GM23338 (cell line): ENCODE results near the gene NHEJ1. TPM values are rescaled to one million over a fixed set of nuclear protein-coding genes. Genes with fewer than 3 reads are reported as not detected.

Source experiments
- ATAC-seq: fragments of 200-7000 bp; cut with Tn5 transposase; 3 replicates; pipeline ENCODE4 v1.9.1; 2020
- DNase-seq: peaks from one replicate; pipeline ENCODE4 v3.0.0-alpha.2; 2015; ENCODE audit warnings: low spot score
- H2AFZ ChIP-seq: fragments of 200-600 bp; sonication (generic); 2 replicates; pipeline ENCODE4 v1.8.0; 2016; ENCODE audit warnings: antibody characterized with exemption, mild to moderate bottlenecking, moderate library complexity
- H3F3A ChIP-seq: fragments of 200-600 bp; sonication (generic); replicated peaks from 2 replicates; pipeline ENCODE4 v1.8.0; 2017; ENCODE audit warnings: antibody characterized with exemption, mixed run types, low read depth
- H3K27ac ChIP-seq: fragments of 200-600 bp; sonication (generic); 2 replicates; pipeline ENCODE4 v1.6.1; 2016; ENCODE audit warnings: low read depth
- H3K27me3 ChIP-seq: fragments of 200-600 bp; sonication (generic); 2 replicates; pipeline ENCODE4 v1.8.0; 2016; ENCODE audit warnings: mild to moderate bottlenecking, mixed run types, moderate library complexity; ENCODE audit not compliant: insufficient read depth
- H3K36me3 ChIP-seq: fragments of 200-600 bp; sonication (generic); 2 replicates; pipeline ENCODE4 v1.8.0; 2016; ENCODE audit warnings: mild to moderate bottlenecking; ENCODE audit not compliant: insufficient read depth
- H3K4me1 ChIP-seq: fragments of 200-600 bp; sonication (generic); 2 replicates; pipeline ENCODE4 v1.8.0; 2016; ENCODE audit warnings: mild to moderate bottlenecking, moderate library complexity; ENCODE audit not compliant: insufficient read depth
- H3K4me2 ChIP-seq: fragments of 200-600 bp; sonication (generic); 2 replicates; pipeline ENCODE4 v1.7.1; 2017; ENCODE audit warnings: mixed run types
- H3K4me3 ChIP-seq: fragments of 200-600 bp; sonication (generic); 2 replicates; pipeline ENCODE4 v1.6.1; 2016; ENCODE audit warnings: mixed run types
- H3K79me2 ChIP-seq: fragments of 200-600 bp; sonication (generic); replicated peaks from 2 replicates; pipeline ENCODE4 v1.8.0; 2017; ENCODE audit warnings: mild to moderate bottlenecking; ENCODE audit not compliant: insufficient read depth
- H3K9me2 ChIP-seq: fragments of 200-600 bp; sonication (generic); 2 replicates; pipeline ENCODE4 v1.8.0; 2017; ENCODE audit not compliant: insufficient read depth
- H4K20me1 ChIP-seq: fragments of 200-600 bp; sonication (generic); replicated peaks from 2 replicates; pipeline ENCODE4 v1.8.0; 2017; ENCODE audit warnings: mild to moderate bottlenecking; ENCODE audit not compliant: insufficient read depth
- H3K27ac Mint-ChIP-seq: 2 replicates; pipeline ENCODE4 v1.8.0; 2020; ENCODE audit warnings: inconsistent platforms, mild to moderate bottlenecking, moderate library complexity, mixed read lengths
- H3K27me3 Mint-ChIP-seq: 3 replicates; pipeline ENCODE4 v1.8.0; 2022; ENCODE audit warnings: low read depth, mild to moderate bottlenecking, moderate library complexity, mixed read lengths, inconsistent platforms; ENCODE audit not compliant: insufficient read depth, poor library complexity
- H3K36me3 Mint-ChIP-seq: 3 replicates; pipeline ENCODE4 v1.8.0; 2021; ENCODE audit warnings: low read depth, mild to moderate bottlenecking, inconsistent platforms, moderate library complexity, mixed read lengths
- H3K4me1 Mint-ChIP-seq: 3 replicates; pipeline ENCODE4 v1.8.0; 2020; ENCODE audit warnings: mild to moderate bottlenecking, inconsistent platforms, mixed read lengths
- H3K4me3 Mint-ChIP-seq: 3 replicates; pipeline ENCODE4 v1.8.0; 2021; ENCODE audit warnings: moderate library complexity, mild to moderate bottlenecking, inconsistent platforms, mixed read lengths
- H3K9me3 Mint-ChIP-seq: 3 replicates; pipeline ENCODE4 v1.8.0; 2020; ENCODE audit warnings: moderate library complexity, mild to moderate bottlenecking, inconsistent platforms, mixed read lengths
- CREB1 ChIP-seq: fragments of 250-450 bp; sonication (Bioruptor Pico); IDR thresholded peaks from 2 replicates; pipeline ENCODE4 v1.5.0; 2020; ENCODE audit warnings: low read depth, mild to moderate bottlenecking, moderate library complexity
- EZH2 ChIP-seq: fragments of 200-600 bp; sonication (generic); IDR thresholded peaks from one replicate; pipeline ENCODE4 v1.8.0; 2017; ENCODE audit warnings: antibody characterized with exemption, mild to moderate bottlenecking, low read depth; ENCODE audit not compliant: unreplicated experiment
- EZH2phosphoT487 ChIP-seq: fragments of 200-600 bp; sonication (generic); IDR thresholded peaks from one replicate; pipeline ENCODE4 v1.8.1; 2018; ENCODE audit warnings: antibody characterized with exemption; ENCODE audit not compliant: unreplicated experiment
- JUNB ChIP-seq: IDR thresholded peaks from one replicate; pipeline ENCODE4 v1.6.1; 2016; ENCODE audit warnings: antibody characterized with exemption; ENCODE audit not compliant: unreplicated experiment
- NANOG ChIP-seq: IDR thresholded peaks from 2 replicates; pipeline ENCODE4 v1.6.1; 2016; ENCODE audit warnings: antibody characterized with exemption, borderline replicate concordance
- POLR2AphosphoS5 ChIP-seq: IDR thresholded peaks from 2 replicates; pipeline ENCODE4 v1.6.1; 2016; ENCODE audit warnings: antibody characterized with exemption, low read depth
- STAT1 ChIP-seq: IDR thresholded peaks from one replicate; pipeline ENCODE4 v1.6.1; 2016; ENCODE audit warnings: antibody characterized with exemption; ENCODE audit not compliant: unreplicated experiment
- ZNF114 ChIP-seq: fragments of 250-450 bp; sonication (Bioruptor Pico); IDR thresholded peaks from 2 replicates; pipeline ENCODE4 v1.5.0; 2020; ENCODE audit warnings: mild to moderate bottlenecking, moderate library complexity
- ZNF331 ChIP-seq: fragments of 250-450 bp; sonication (Bioruptor Pico); IDR thresholded peaks from 2 replicates; pipeline ENCODE4 v1.5.0; 2020; ENCODE audit warnings: low read depth, mild to moderate bottlenecking, moderate library complexity
- polyA plus RNA-seq: library from polyadenylated mRNA; unstranded; fragments of >200 nt; fragmentation: Nextera tagmentation; extraction: Ambion mirVana; gene quantifications from 2 replicates; pipeline ENCODE4 v1.2.1, GENCODE V29; 2016
- total RNA-seq: library from RNA; depleted of rRNA; stranded (reverse); fragments of >200 nt; shearing (Covaris generic); gene quantifications from 2 replicates; pipeline ENCODE4 v1.2.3, GENCODE V29; 2014
- TF ChIP-seq, protein P1 (sequence below): IDR thresholded peaks from 2 replicates; pipeline ENCODE4 v1.6.1; 2016; ENCODE audit warnings: antibody characterized with exemption
- TF ChIP-seq, protein P2 (sequence below): fragments of 250-450 bp; sonication (Bioruptor Pico); IDR thresholded peaks from 2 replicates; pipeline ENCODE4 v1.5.0; 2020; ENCODE audit warnings: mild to moderate bottlenecking, moderate library complexity
- TF ChIP-seq, protein P3 (sequence below): IDR thresholded peaks from one replicate; pipeline ENCODE4 v1.6.1; 2018; ENCODE audit warnings: antibody characterized with exemption; ENCODE audit not compliant: unreplicated experiment
- TF ChIP-seq, protein P4 (sequence below), 2 experiments: fragments of 200-600 bp in 1 of 2; sonication (generic) in 1 of 2; conservative IDR thresholded peaks; 2 replicates each; pipeline versions ENCODE4 v1.5.1 to v1.6.1; 2016 to 2017; ENCODE audit warnings: antibody characterized with exemption in 2 of 2, low read depth in 2 of 2, mild to moderate bottlenecking in 2 of 2, moderate library complexity in 1 of 2

Gene NHEJ1
- total and polyA plus RNA-seq, 2 experiments from 2014 or later: 19.6 to 30.6 TPM

DNA sequence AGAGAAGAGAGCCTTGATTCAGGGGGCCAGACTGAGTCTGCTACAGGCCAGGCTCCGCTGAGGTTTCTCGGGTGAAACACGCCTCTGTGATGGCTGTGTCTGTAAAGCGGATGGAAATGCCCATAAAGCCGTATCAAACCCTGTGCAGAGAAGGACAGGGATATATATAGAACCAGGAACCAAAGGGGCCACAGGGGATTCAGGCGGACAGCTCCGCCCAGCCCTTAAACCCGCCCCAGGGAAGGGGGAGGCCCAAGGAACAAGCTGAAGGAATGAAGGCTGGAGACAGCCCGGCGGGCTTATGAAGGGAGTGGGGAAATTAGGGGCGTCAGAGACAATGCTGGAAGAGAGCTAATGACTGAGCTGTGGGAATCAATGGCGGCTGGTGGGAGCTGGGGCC, 42.1 kb downstream of the NHEJ1 start:
- Histone ChIP-seq H3F3A (no peaks in the 10 kb centered on the region), H3K4me2 (no peak overlapping the region)
- no peaks in the 10 kb centered on the region for H3K9me3 Mint-ChIP-seq

More for the DNA sequence above, 42.1 kb downstream of the NHEJ1 start:
- DNase-seq (no peak), ATAC-seq (peak; percentile 53)
- H2AFZ ChIP-seq: no peak overlapping the region
- H3K9me2 ChIP-seq: no peaks in the 10 kb centered on the region
- H3K36me3 Mint-ChIP-seq: no peaks in the 10 kb centered on the region
- H4K20me1 ChIP-seq: no peaks in the 10 kb centered on the region; the same call in 1 of the 2 replicates
- no peak overlapping the region for H3K4me3 ChIP-seq
- H3K4me1 Mint-ChIP-seq: peaks cover 19% of the 10 kb centered on the region
- no peaks in the 10 kb centered on the region for H3K36me3 ChIP-seq
- H3K27ac ChIP-seq: no peak overlapping the region
- TF ChIP-seq, protein P1, sequence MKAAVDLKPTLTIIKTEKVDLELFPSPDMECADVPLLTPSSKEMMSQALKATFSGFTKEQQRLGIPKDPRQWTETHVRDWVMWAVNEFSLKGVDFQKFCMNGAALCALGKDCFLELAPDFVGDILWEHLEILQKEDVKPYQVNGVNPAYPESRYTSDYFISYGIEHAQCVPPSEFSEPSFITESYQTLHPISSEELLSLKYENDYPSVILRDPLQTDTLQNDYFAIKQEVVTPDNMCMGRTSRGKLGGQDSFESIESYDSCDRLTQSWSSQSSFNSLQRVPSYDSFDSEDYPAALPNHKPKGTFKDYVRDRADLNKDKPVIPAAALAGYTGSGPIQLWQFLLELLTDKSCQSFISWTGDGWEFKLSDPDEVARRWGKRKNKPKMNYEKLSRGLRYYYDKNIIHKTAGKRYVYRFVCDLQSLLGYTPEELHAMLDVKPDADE: no peak
- no peak for TF ChIP-seq NANOG
- TF ChIP-seq POLR2AphosphoS5: no peak
- TF ChIP-seq ZNF331 (CRISPR knock-in tag): no peak
- TF ChIP-seq STAT1: no peak
- TF ChIP-seq, protein P2, sequence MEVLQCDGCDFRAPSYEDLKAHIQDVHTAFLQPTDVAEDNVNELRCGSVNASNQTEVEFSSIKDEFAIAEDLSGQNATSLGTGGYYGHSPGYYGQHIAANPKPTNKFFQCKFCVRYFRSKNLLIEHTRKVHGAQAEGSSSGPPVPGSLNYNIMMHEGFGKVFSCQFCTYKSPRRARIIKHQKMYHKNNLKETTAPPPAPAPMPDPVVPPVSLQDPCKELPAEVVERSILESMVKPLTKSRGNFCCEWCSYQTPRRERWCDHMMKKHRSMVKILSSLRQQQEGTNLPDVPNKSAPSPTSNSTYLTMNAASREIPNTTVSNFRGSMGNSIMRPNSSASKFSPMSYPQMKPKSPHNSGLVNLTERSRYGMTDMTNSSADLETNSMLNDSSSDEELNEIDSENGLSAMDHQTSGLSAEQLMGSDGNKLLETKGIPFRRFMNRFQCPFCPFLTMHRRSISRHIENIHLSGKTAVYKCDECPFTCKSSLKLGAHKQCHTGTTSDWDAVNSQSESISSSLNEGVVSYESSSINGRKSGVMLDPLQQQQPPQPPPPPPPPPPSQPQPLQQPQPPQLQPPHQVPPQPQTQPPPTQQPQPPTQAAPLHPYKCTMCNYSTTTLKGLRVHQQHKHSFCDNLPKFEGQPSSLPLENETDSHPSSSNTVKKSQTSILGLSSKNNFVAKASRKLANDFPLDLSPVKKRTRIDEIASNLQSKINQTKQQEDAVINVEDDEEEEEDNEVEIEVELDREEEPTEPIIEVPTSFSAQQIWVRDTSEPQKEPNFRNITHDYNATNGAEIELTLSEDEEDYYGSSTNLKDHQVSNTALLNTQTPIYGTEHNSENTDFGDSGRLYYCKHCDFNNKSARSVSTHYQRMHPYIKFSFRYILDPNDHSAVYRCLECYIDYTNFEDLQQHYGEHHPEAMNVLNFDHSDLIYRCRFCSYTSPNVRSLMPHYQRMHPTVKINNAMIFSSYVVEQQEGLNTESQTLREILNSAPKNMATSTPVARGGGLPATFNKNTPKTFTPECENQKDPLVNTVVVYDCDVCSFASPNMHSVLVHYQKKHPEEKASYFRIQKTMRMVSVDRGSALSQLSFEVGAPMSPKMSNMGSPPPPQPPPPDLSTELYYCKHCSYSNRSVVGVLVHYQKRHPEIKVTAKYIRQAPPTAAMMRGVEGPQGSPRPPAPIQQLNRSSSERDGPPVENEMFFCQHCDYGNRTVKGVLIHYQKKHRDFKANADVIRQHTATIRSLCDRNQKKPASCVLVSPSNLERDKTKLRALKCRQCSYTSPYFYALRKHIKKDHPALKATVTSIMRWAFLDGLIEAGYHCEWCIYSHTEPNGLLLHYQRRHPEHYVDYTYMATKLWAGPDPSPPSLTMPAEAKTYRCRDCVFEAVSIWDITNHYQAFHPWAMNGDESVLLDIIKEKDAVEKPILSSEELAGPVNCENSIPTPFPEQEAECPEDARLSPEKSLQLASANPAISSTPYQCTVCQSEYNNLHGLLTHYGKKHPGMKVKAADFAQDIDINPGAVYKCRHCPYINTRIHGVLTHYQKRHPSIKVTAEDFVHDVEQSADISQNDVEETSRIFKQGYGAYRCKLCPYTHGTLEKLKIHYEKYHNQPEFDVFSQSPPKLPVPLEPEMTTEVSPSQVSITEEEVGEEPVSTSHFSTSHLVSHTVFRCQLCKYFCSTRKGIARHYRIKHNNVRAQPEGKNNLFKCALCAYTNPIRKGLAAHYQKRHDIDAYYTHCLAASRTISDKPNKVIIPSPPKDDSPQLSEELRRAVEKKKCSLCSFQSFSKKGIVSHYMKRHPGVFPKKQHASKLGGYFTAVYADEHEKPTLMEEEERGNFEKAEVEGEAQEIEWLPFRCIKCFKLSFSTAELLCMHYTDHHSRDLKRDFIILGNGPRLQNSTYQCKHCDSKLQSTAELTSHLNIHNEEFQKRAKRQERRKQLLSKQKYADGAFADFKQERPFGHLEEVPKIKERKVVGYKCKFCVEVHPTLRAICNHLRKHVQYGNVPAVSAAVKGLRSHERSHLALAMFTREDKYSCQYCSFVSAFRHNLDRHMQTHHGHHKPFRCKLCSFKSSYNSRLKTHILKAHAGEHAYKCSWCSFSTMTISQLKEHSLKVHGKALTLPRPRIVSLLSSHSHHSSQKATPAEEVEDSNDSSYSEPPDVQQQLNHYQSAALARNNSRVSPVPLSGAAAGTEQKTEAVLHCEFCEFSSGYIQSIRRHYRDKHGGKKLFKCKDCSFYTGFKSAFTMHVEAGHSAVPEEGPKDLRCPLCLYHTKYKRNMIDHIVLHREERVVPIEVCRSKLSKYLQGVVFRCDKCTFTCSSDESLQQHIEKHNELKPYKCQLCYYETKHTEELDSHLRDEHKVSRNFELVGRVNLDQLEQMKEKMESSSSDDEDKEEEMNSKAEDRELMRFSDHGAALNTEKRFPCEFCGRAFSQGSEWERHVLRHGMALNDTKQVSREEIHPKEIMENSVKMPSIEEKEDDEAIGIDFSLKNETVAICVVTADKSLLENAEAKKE: no peak
- no peak for TF ChIP-seq EZH2phosphoT487
- TF ChIP-seq JUNB: no peak
- TF ChIP-seq CREB1 (CRISPR knock-in tag): no peak
- TF ChIP-seq, protein P3, sequence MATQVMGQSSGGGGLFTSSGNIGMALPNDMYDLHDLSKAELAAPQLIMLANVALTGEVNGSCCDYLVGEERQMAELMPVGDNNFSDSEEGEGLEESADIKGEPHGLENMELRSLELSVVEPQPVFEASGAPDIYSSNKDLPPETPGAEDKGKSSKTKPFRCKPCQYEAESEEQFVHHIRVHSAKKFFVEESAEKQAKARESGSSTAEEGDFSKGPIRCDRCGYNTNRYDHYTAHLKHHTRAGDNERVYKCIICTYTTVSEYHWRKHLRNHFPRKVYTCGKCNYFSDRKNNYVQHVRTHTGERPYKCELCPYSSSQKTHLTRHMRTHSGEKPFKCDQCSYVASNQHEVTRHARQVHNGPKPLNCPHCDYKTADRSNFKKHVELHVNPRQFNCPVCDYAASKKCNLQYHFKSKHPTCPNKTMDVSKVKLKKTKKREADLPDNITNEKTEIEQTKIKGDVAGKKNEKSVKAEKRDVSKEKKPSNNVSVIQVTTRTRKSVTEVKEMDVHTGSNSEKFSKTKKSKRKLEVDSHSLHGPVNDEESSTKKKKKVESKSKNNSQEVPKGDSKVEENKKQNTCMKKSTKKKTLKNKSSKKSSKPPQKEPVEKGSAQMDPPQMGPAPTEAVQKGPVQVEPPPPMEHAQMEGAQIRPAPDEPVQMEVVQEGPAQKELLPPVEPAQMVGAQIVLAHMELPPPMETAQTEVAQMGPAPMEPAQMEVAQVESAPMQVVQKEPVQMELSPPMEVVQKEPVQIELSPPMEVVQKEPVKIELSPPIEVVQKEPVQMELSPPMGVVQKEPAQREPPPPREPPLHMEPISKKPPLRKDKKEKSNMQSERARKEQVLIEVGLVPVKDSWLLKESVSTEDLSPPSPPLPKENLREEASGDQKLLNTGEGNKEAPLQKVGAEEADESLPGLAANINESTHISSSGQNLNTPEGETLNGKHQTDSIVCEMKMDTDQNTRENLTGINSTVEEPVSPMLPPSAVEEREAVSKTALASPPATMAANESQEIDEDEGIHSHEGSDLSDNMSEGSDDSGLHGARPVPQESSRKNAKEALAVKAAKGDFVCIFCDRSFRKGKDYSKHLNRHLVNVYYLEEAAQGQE: no peak
- no peak for TF ChIP-seq ZNF114 (CRISPR knock-in tag)
- no peak for TF ChIP-seq EZH2
- TF ChIP-seq, protein P4, sequence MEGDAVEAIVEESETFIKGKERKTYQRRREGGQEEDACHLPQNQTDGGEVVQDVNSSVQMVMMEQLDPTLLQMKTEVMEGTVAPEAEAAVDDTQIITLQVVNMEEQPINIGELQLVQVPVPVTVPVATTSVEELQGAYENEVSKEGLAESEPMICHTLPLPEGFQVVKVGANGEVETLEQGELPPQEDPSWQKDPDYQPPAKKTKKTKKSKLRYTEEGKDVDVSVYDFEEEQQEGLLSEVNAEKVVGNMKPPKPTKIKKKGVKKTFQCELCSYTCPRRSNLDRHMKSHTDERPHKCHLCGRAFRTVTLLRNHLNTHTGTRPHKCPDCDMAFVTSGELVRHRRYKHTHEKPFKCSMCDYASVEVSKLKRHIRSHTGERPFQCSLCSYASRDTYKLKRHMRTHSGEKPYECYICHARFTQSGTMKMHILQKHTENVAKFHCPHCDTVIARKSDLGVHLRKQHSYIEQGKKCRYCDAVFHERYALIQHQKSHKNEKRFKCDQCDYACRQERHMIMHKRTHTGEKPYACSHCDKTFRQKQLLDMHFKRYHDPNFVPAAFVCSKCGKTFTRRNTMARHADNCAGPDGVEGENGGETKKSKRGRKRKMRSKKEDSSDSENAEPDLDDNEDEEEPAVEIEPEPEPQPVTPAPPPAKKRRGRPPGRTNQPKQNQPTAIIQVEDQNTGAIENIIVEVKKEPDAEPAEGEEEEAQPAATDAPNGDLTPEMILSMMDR (conservative IDR thresholded peaks at IDR 0.05; ENCODE audit: low read depth in 2 of 2): no peak
- H3K4me1 ChIP-seq: peaks cover 5% of the 10 kb centered on the region; the same call in 1 of the 2 replicates
- H3K79me2 ChIP-seq: no peaks in the 10 kb centered on the region
- no peak overlapping the region for H3K4me3 Mint-ChIP-seq
- H3K27me3 Mint-ChIP-seq: peaks cover 13% of the 10 kb centered on the region
- H3K27me3 ChIP-seq: no peaks in the 10 kb centered on the region
- no peak overlapping the region for H3K27ac Mint-ChIP-seq
